GM12873 (cell line): Measurements from ENCODE around the gene PLXNC1.

Experiments used
- CTCF ChIP-seq: IDR thresholded peaks from 2 replicates; pipeline ENCODE4 v1.5.1; 2012; ENCODE audit warnings: low read depth, mild to moderate bottlenecking, moderate library complexity, low read length, control low read depth; ENCODE audit not compliant: insufficient read depth; ENCODE audit errors: missing control alignments

Gene PLXNC1

GRCh38 chr12:94242901-94243300 is 94.5 kb downstream of the PLXNC1 start:
- TF ChIP-seq CTCF: no peak

- TF ChIP-seq CTCF: no peak
These were observed 96.1 kb downstream of the PLXNC1 start for GRCh38 chr12:94244165-94245133.

GRCh38 chr12:94245631-94246383 is 97.4 kb downstream of the PLXNC1 start:
- no peak for TF ChIP-seq CTCF

- TF ChIP-seq CTCF: no peak
These were observed 98.9 kb downstream of the PLXNC1 start for GRCh38 chr12:94247246-94247645.

GRCh38 chr12:94248582-94248981 is 100.2 kb downstream of the PLXNC1 start:
- TF ChIP-seq CTCF: no peak

GRCh38 chr12:94250130-94250529 is 101.8 kb downstream of the PLXNC1 start:
- TF ChIP-seq CTCF: no peak

- TF ChIP-seq CTCF: no peak
These were observed 105.9 kb downstream of the PLXNC1 start for GRCh38 chr12:94254270-94254669.
